C4-2B (cell line): ENCODE measurements around the gene AFAP1.

ENCODE experiments used
- H3K27ac ChIP-seq: fragments of 450-650 bp; 2 replicates; pipeline ENCODE4 v1.5.1; 2017
- ZFX ChIP-seq: fragments of 450-650 bp; IDR thresholded peaks from 2 replicates; pipeline ENCODE4 v1.6.1; 2017
- TF ChIP-seq, protein P1 (sequence below): fragments of 450-650 bp; conservative IDR thresholded peaks from 2 replicates; pipeline ENCODE4 v1.5.1; 2017; ENCODE audit warnings: mild to moderate bottlenecking

AFAP1 gene

DNA sequence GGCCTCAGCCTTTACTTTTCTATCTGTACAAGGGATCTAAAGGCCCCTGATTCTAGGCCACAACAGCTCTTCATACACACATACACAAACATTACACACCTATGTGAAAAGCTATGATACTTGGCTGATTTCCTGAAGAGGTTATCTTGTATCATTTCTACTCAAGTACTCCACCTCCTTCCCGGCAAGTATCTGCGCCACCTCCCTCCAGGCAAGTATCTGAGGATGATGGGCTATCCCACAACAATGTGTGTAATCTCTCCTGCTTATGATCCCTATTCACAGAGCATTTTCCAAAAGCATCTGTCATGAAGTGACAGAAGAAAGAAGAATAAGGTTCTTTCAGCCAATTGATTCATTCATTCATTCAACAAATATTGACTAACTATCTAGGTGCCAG, 36.8 kb downstream of the AFAP1 start:
- TF ChIP-seq ZFX, result no peak
- TF ChIP-seq, protein P1, sequence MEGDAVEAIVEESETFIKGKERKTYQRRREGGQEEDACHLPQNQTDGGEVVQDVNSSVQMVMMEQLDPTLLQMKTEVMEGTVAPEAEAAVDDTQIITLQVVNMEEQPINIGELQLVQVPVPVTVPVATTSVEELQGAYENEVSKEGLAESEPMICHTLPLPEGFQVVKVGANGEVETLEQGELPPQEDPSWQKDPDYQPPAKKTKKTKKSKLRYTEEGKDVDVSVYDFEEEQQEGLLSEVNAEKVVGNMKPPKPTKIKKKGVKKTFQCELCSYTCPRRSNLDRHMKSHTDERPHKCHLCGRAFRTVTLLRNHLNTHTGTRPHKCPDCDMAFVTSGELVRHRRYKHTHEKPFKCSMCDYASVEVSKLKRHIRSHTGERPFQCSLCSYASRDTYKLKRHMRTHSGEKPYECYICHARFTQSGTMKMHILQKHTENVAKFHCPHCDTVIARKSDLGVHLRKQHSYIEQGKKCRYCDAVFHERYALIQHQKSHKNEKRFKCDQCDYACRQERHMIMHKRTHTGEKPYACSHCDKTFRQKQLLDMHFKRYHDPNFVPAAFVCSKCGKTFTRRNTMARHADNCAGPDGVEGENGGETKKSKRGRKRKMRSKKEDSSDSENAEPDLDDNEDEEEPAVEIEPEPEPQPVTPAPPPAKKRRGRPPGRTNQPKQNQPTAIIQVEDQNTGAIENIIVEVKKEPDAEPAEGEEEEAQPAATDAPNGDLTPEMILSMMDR, result no peak
- H3K27ac ChIP-seq, result no peak overlapping the region

DNA sequence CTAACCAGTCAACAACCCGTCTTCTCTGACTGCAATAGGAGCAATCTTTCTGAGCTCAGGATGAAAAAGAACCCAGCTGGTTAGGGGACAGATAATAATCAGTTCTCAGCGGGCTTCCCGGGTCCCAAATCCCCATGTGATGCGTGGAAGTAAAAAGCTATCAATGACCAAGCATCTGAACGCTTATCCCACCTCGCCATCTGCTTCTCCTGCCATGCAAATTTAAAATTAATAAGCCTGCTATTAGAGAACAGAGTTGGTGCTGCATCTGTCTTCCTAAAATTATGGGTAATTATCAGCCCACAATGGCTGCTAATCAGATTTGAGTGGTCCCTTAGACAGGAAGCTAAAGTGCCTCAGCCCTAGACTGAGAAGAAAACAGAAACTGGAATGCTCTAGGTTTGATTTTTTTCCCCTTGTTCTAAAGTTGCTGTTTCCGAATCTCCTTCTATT, 37.5 kb downstream of the AFAP1 start:
- TF ChIP-seq, protein P1, result no peak
- TF ChIP-seq ZFX, result no peak
- no peak overlapping the region for H3K27ac ChIP-seq

DNA sequence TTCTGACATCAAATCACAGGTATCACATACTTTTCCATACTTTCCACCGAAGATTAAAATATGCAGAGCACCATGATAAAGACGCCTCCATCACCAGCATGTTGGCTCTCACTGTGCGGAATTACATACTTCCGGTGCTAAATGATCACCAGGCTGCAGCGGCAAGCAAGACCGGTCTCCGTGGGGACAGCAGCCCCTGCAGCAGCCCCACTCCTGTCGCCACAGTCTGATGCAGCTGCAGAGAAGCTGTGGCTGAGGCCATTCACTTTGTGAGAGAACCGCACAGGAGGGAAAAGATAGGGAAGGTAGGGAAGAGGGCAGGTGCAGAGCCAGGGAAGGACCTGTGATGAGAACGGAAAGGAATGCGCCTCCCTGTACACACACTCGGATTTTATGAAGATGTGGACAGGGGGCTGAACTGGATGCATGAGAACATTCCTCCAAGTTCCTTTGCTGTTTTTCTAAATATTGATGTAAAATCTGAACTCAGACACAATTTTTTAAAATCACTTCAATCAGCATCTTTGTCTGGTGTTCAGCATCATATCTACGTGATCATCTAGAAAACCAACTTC, 38.3 kb downstream of the AFAP1 start:
- H3K27ac ChIP-seq, result no peak overlapping the region
- no peak for TF ChIP-seq ZFX
- TF ChIP-seq, protein P1, result no peak

DNA sequence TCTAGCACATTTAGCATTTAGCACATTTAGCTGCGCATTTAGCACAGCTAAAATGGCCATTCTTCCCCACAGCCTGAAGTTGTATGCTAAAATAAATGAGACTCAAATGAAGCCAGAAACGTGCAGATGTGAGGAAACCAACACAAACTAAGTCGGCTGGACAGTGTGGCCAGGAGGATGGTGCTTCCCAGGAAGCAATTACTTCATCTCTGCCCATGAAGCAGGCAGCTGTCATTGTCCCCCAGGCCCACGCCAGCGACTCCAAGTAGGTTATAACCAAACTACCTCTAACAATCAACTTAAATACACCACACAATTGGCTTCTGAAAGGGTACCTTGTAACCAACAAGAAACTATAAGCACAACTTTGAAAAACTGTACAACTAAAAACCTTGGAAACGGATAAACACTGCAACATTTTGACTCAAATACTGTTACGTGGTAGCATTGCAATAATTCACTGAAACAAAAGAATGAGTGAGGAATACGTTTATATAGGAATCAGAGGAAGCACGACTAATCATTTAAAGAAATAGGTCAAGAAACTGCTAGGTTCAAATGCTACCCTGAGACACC, 39.2 kb downstream of the AFAP1 start:
- no peak for TF ChIP-seq ZFX
- TF ChIP-seq, protein P1, result no peak
- H3K27ac ChIP-seq, result no peak overlapping the region

DNA sequence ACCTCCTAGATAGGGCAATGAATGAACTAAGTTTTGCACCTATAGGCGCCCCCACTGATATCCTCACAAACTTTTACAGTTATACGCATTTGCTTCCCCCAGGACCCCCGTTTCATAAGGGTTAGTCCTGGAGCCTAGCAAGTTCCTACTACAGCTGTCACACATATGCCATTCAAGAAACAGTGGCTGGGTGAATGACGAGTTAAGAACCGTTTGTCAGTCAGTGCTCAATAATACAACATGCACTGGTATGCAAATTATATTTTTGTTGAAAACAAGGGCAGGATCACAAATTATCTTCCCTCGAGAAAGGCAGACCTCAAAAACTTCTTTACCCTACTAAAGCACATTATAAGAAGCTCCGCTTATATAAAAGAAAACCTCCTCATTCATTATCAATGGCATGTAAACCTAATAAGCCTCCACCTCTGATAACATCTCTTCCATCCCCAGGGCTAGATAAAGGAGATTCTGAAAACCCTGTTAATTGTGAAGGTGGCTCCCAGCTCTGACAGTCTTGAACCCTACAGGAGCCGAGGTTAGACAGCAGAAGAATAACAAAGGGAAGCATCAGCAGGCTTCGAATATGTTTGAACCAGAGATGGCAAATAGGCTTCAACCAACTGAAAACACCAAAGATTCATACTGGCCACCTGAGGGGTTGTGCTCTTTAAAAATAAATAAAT, 40.3 kb downstream of the AFAP1 start:
- TF ChIP-seq, protein P1, result no peak
- no peak for TF ChIP-seq ZFX
- no peak overlapping the region for H3K27ac ChIP-seq

DNA sequence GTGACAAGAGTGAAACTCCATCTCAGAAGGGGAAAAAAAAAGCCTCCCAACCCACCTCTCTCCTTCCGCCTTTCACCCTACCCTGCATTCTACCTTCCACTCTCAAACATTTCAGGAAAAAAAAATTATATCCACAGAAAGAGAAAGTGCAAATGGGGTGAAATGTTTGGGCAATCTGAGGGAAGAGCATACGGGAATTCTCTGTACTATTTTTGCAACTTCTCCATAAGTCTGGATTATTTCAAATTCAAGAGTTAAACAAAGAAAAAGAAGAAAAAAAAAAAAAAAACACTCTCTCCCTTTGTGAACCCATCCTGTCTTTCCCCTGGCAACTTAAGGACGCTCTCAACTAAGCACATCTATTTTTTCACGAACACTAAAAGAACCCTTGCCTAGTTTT, 41.3 kb downstream of the AFAP1 start:
- TF ChIP-seq, protein P1, result no peak
- no peak for TF ChIP-seq ZFX
- no peak overlapping the region for H3K27ac ChIP-seq

DNA sequence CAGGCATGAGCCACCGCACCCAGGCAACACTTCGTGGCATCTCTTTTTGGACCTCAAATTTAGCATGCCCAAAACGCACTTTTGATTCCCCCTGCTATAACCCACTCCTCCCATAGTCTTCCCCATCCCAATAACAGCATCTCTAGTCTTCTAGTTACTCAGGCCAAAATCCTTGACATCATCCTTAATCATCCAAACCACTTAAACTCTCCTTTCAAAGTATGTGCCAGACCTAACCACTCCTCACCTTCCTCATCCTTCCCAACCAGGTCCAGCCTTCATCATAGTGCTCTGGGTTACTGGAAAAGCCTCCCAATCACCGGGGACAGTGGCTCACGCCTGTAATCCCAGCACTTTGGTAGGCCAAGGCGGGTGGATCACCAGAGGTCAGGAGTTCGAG, 41.9 kb downstream of the AFAP1 start:
- no peak for TF ChIP-seq ZFX
- TF ChIP-seq, protein P1, result no peak
- H3K27ac ChIP-seq, result no peak overlapping the region
